IMR-90 (cell line): ENCODE results near the gene FNBP1L. TPM values are rescaled to one million over a fixed set of nuclear protein-coding genes. Genes with fewer than 3 reads are reported as not detected.

ENCODE experiments used
- ATAC-seq: fragments of 200-7000 bp; cut with Tn5 transposase; 2 replicates; pipeline ENCODE4 v1.9.1; 2020; ENCODE audit warnings: low read depth, mild to moderate bottlenecking, moderate library complexity
- BruUV-seq: library from RNA; stranded (reverse); fragments of 400-500 nt; replicated peaks from 2 replicates; lab custom pipeline; 2021; lab: Mats Ljungman, UMichigan
- CTCF ChIA-PET: fragments of 300-600 bp; formaldehyde crosslinking; extraction: SDS; loops from one replicate; lab custom pipeline; 2021; ENCODE audit warnings: antibody characterized with exemption; lab: Yijun Ruan, JAX
- POLR2A ChIA-PET: fragments of 300-600 bp; sonication (Branson Sonifier 250); formaldehyde crosslinking; loops from one replicate; lab custom pipeline; 2022; ENCODE audit warnings: antibody characterized with exemption; ENCODE audit not compliant: unreplicated experiment; lab: Charles Lee
- DNase-seq: peaks from one replicate; pipeline ENCODE4 v3.0.0; 2013
- H2AFZ ChIP-seq: replicated peaks from 2 replicates; pipeline ENCODE3; 2013; ENCODE audit warnings: low read length, mild to moderate bottlenecking; ENCODE audit not compliant: poor library complexity
- H2AK5ac ChIP-seq: 2 replicates; pipeline ENCODE4 v1.6.1; 2013; ENCODE audit warnings: low read depth, low read length, inconsistent platforms
- H2AK9ac ChIP-seq: replicated peaks from 2 replicates; pipeline ENCODE3; 2013; ENCODE audit warnings: mild to moderate bottlenecking, low read depth, low read length, moderate library complexity; ENCODE audit not compliant: poor library complexity
- H2BK120ac ChIP-seq: 2 replicates; pipeline ENCODE4 v1.6.1; 2013; ENCODE audit warnings: low read depth, low read length, inconsistent platforms
- H2BK15ac ChIP-seq: 3 replicates; pipeline ENCODE4 v1.6.1; 2013; ENCODE audit warnings: low read depth, low read length, inconsistent platforms
- H2BK20ac ChIP-seq: 2 replicates; pipeline ENCODE4 v1.6.1; 2013; ENCODE audit warnings: low read depth, mild to moderate bottlenecking, inconsistent platforms, low read length, moderate library complexity
- H2BK5ac ChIP-seq: 2 replicates; pipeline ENCODE4 v1.6.1; 2013; ENCODE audit warnings: mild to moderate bottlenecking, low read depth, low read length, inconsistent platforms; ENCODE audit not compliant: poor library complexity, severe bottlenecking
- H3K14ac ChIP-seq: replicated peaks from 2 replicates; pipeline ENCODE4 v1.6.1; 2013; ENCODE audit warnings: low read depth, low read length, inconsistent platforms
- H3K18ac ChIP-seq: 2 replicates; pipeline ENCODE4 v1.6.1; 2013; ENCODE audit warnings: low read depth, low read length, control low read depth
- H3K23ac ChIP-seq: 2 replicates; pipeline ENCODE4 v1.6.1; 2013; ENCODE audit warnings: low read depth, low read length, inconsistent platforms
- H3K27ac ChIP-seq: 2 replicates; pipeline ENCODE4 v1.5.1; 2013; ENCODE audit warnings: mild to moderate bottlenecking, control low read depth, low read length; ENCODE audit not compliant: insufficient read depth
- H3K27me3 ChIP-seq: 2 replicates; pipeline ENCODE4 v1.6.1; 2013; ENCODE audit warnings: low read length; ENCODE audit not compliant: control insufficient read depth, insufficient read depth
- H3K36me3 ChIP-seq: 2 replicates; pipeline ENCODE4 v1.6.1; 2013; ENCODE audit warnings: low read length, mixed read lengths; ENCODE audit not compliant: control insufficient read depth, insufficient read depth
- H3K4ac ChIP-seq: 2 replicates; pipeline ENCODE4 v1.6.1; 2013; ENCODE audit warnings: low read depth, low read length, inconsistent platforms
- H3K4me1 ChIP-seq: 2 replicates; pipeline ENCODE4 v1.6.1; 2013; ENCODE audit warnings: low read length, mixed read lengths; ENCODE audit not compliant: control insufficient read depth, insufficient read depth
- H3K4me2 ChIP-seq: 2 replicates; pipeline ENCODE4 v1.6.1; 2013; ENCODE audit warnings: low read depth, mild to moderate bottlenecking, control low read depth, low read length, moderate library complexity
- H3K4me3 ChIP-seq: 2 replicates; pipeline ENCODE4 v1.5.1; 2013; ENCODE audit warnings: low read depth, mild to moderate bottlenecking, control low read depth, low read length, moderate library complexity; ENCODE audit not compliant: insufficient read depth
- H3K56ac ChIP-seq: 2 replicates; pipeline ENCODE4 v1.6.1; 2013; ENCODE audit warnings: low read length, inconsistent platforms; ENCODE audit not compliant: insufficient read depth; ENCODE audit errors: extremely low read depth
- H3K79me1 ChIP-seq, 2 experiments: 2 replicates each; pipeline ENCODE4 v1.6.1; 2013; ENCODE audit warnings: low read length in 2 of 2, inconsistent platforms in 1 of 2, low read depth in 1 of 2
- H3K9ac ChIP-seq: 2 replicates; pipeline ENCODE4 v1.6.1; 2013; ENCODE audit warnings: low read depth, low read length, control low read depth
- H3K9me1 ChIP-seq: 2 replicates; pipeline ENCODE4 v1.6.1; 2013; ENCODE audit warnings: low read length, inconsistent platforms; ENCODE audit not compliant: insufficient read depth
- H3K9me3 ChIP-seq: 2 replicates; pipeline ENCODE4 v1.6.1; 2013; ENCODE audit warnings: low read length; ENCODE audit not compliant: control insufficient read depth, insufficient read depth
- H4K20me1 ChIP-seq: 2 replicates; pipeline ENCODE4 v1.6.1; 2013; ENCODE audit warnings: low read length, inconsistent platforms; ENCODE audit not compliant: insufficient read depth
- H4K5ac ChIP-seq: 2 replicates; pipeline ENCODE4 v1.6.1; 2013; ENCODE audit warnings: mild to moderate bottlenecking, low read depth, low read length, control low read depth
- H4K8ac ChIP-seq, 2 experiments: 2 replicates each; pipeline ENCODE4 v1.6.1; 2013; ENCODE audit warnings: low read depth in 2 of 2, low read length in 2 of 2, control low read depth in 1 of 2, inconsistent platforms in 1 of 2
- H4K91ac ChIP-seq: 2 replicates; pipeline ENCODE4 v1.6.1; 2013; ENCODE audit warnings: low read depth, low read length, inconsistent platforms; ENCODE audit not compliant: insufficient read depth
- BHLHE40 ChIP-seq: fragments of 150-350 bp; IDR thresholded peaks from 2 replicates; pipeline ENCODE4 v1.6.1; 2016; ENCODE audit warnings: mild to moderate bottlenecking, low read depth, low read length
- FOS ChIP-seq: fragments of 150-350 bp; IDR thresholded peaks from 2 replicates; pipeline ENCODE4 v1.6.1; 2016; ENCODE audit warnings: low read depth, low read length
- MAZ ChIP-seq: IDR thresholded peaks from 2 replicates; pipeline ENCODE4 v1.6.1; 2012; ENCODE audit warnings: low read depth, mild to moderate bottlenecking, low read length, improper control_type of control experiment, moderate library complexity, borderline replicate concordance
- MXI1 ChIP-seq: IDR thresholded peaks from 2 replicates; pipeline ENCODE4 v1.6.1; 2012; ENCODE audit warnings: low read depth, mild to moderate bottlenecking, low read length, moderate library complexity, borderline replicate concordance
- NFE2L2 ChIP-seq: fragments of 150-350 bp; IDR thresholded peaks from 2 replicates; pipeline ENCODE4 v1.6.1; 2016; ENCODE audit warnings: low read depth, mild to moderate bottlenecking, low read length
- POLR2A ChIP-seq: IDR thresholded peaks from 2 replicates; pipeline ENCODE4 v1.6.1; 2012; ENCODE audit warnings: mild to moderate bottlenecking, low read depth, low read length
- SMC3 ChIP-seq: fragments of 150-350 bp; IDR thresholded peaks from 2 replicates; pipeline ENCODE4 v1.6.1; 2016; ENCODE audit warnings: low read depth, mild to moderate bottlenecking, antibody characterized with exemption, low read length, moderate library complexity
- WGBS, 2 experiments: methylation state at CpG; one replicate each; pipeline versions ENCODE4 v1.1.5 to v1.1.7; 2013; ENCODE audit warnings: missing lambda C conversion rate in 2 of 2; ENCODE audit not compliant: insufficient read length in 1 of 2; ENCODE audit errors: extremely low coverage in 2 of 2; 5-methylcytosine and 5-hydroxymethylcytosine counted together
- dilution Hi-C: fragments of 300-500 bp; cut with HindIII; formaldehyde crosslinking; loops from one replicate; pipeline ENCODE4 v1.14.3; 2018; ENCODE audit warnings: low sequenced_read_pairs; ENCODE audit not compliant: unreplicated experiment
- in situ Hi-C: fragments of 300-500 bp; cut with MboI; formaldehyde crosslinking; loops from 3 replicates; pipeline ENCODE4 v1.14.3; 2019; ENCODE audit warnings: low sequenced_read_pairs, inconsistent platforms, mixed read lengths
- intact Hi-C: fragments of 100-400 bp; cut with micrococcal nuclease; formaldehyde crosslinking; loops from 2 replicates; pipeline ENCODE4 v1.10.0; 2022
- polyA plus RNA-seq, 3 experiments: library from polyadenylated mRNA; depleted of rRNA; stranded (reverse); fragments of >200 nt; gene quantifications; 2 replicates each; pipeline ENCODE4 v1.2.3, GENCODE V29; 2012; ENCODE audit warnings: low replicate concordance in 1 of 3
- total RNA-seq: library from RNA; depleted of rRNA; stranded (reverse); fragments of >200 nt; gene quantifications from 2 replicates; pipeline ENCODE4 v1.2.3, GENCODE V29; 2012
- TF ChIP-seq, protein P1 (sequence below): conservative IDR thresholded peaks from 2 replicates; pipeline ENCODE4 v1.5.1; 2012; ENCODE audit warnings: mild to moderate bottlenecking, low read depth, low read length, improper control_type of control experiment

Gene FNBP1L
- total and polyA plus RNA-seq, 2 of the 4 experiments (the other 2 are of a cell fraction), result 9.3 to 15.2 TPM

DNA sequence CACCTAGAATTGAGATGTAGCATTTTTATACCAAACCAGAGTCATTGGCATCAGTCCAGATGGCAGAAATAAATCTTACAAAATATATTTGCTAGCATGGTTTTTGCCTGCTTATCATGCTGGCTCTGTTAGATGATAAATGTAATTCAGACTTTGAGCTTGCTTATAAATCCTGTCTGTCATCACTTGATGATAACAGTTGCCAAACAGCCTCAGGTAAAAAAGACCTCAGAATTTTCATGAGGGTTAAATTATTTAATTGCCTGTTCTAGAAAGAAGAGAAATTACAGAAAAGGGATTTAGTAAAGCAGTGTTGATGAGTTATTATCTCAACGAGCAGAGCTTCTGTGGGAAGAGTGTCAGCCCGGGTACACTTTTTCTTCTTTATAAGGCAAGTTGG, 83.3 kb downstream of the FNBP1L start:
- H4K5ac ChIP-seq, result no peak overlapping the region
- no CpG with 5 or more reads among the region's 2 CpGs for WGBS, 2 experiments
- no peak for DNase-seq
- CTCF ChIA-PET, result no interaction called here
- no peaks in the 10 kb centered on the region for H4K20me1 ChIP-seq
- H3K4me3 ChIP-seq, result no peak overlapping the region
- H3K36me3 ChIP-seq, result peaks cover 2% of the 10 kb centered on the region; the same call in 1 of the 2 replicates
- no peak overlapping the region for H3K27ac ChIP-seq
- ATAC-seq, result no peak
- no peak overlapping the region for H2BK15ac ChIP-seq
- in situ Hi-C loops, result no loop called here
- H2BK120ac ChIP-seq, result no peak overlapping the region
- no peaks in the 10 kb centered on the region for H3K27me3 ChIP-seq
- no peak overlapping the region for H4K91ac ChIP-seq
- no peak overlapping the region for H3K14ac ChIP-seq
- no peaks in the 10 kb centered on the region for H3K9me3 ChIP-seq
- no peak overlapping the region for H2AK9ac ChIP-seq
- no peak overlapping the region for H3K23ac ChIP-seq
- no peak overlapping the region for H2AK5ac ChIP-seq
- H3K18ac ChIP-seq, result no peak overlapping the region
- POLR2A ChIA-PET, result no interaction called here
- no peak overlapping the region for H2BK5ac ChIP-seq
- H2AFZ ChIP-seq, result no peak overlapping the region
- intact Hi-C loops, result no loop called here
- H4K8ac ChIP-seq, result no peak overlapping the region
- H3K9me1 ChIP-seq, result no peaks in the 10 kb centered on the region
- no peak overlapping the region for H2BK20ac ChIP-seq
- no TSS peak for BruUV-seq
- H3K56ac ChIP-seq, result no peak overlapping the region
- H3K4me2 ChIP-seq, result no peak overlapping the region
- H3K4ac ChIP-seq, result no peak overlapping the region
- H3K79me1 ChIP-seq, result no peaks in the 10 kb centered on the region
- H3K9ac ChIP-seq, result no peak overlapping the region
- H3K4me1 ChIP-seq, result no peaks in the 10 kb centered on the region
- TF ChIP-seq MXI1, result no peak
- TF ChIP-seq, protein P1, sequence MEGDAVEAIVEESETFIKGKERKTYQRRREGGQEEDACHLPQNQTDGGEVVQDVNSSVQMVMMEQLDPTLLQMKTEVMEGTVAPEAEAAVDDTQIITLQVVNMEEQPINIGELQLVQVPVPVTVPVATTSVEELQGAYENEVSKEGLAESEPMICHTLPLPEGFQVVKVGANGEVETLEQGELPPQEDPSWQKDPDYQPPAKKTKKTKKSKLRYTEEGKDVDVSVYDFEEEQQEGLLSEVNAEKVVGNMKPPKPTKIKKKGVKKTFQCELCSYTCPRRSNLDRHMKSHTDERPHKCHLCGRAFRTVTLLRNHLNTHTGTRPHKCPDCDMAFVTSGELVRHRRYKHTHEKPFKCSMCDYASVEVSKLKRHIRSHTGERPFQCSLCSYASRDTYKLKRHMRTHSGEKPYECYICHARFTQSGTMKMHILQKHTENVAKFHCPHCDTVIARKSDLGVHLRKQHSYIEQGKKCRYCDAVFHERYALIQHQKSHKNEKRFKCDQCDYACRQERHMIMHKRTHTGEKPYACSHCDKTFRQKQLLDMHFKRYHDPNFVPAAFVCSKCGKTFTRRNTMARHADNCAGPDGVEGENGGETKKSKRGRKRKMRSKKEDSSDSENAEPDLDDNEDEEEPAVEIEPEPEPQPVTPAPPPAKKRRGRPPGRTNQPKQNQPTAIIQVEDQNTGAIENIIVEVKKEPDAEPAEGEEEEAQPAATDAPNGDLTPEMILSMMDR, result no peak
- TF ChIP-seq SMC3, result no peak
- no peak for TF ChIP-seq BHLHE40
- TF ChIP-seq NFE2L2, result no peak
- no peak for TF ChIP-seq FOS
- TF ChIP-seq POLR2A, result no peak
- no peak for TF ChIP-seq MAZ
- dilution Hi-C loops, result no loop called here
